Jurkat, Clone E6-1 (cell line): ENCODE measurements around the gene MAGEA8. TPM values are rescaled to one million over a fixed set of nuclear protein-coding genes. Genes with fewer than 3 reads are reported as not detected.
"Not testable (repeated sequence)": the region's sequence is repeated elsewhere in the genome, so short reads cannot be mapped to it uniquely, and the experiment has no call there.

Source experiments
- DNase-seq: peaks from one replicate; pipeline ENCODE4 v3.0.0-alpha.2; 2011; ENCODE audit warnings: low read depth, low spot score
- H3K4me3 ChIP-seq: 2 replicates; pipeline ENCODE4 v1.5.1; 2011; ENCODE audit warnings: mild to moderate bottlenecking, low read length, control low read depth, moderate library complexity
- polyA plus RNA-seq: library from polyadenylated mRNA; unstranded; fragments of >200 nt; gene quantifications from one replicate; pipeline ENCODE4 v1.2.1, GENCODE V29; 2012; ENCODE audit warnings: missing spikeins; ENCODE audit not compliant: insufficient read length, insufficient read depth

Gene MAGEA8, protein sequence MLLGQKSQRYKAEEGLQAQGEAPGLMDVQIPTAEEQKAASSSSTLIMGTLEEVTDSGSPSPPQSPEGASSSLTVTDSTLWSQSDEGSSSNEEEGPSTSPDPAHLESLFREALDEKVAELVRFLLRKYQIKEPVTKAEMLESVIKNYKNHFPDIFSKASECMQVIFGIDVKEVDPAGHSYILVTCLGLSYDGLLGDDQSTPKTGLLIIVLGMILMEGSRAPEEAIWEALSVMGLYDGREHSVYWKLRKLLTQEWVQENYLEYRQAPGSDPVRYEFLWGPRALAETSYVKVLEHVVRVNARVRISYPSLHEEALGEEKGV
- not detected for polyA plus RNA-seq

- DNase-seq, result no peak
- H3K4me3 ChIP-seq, result no peak within 1 kb of the TSS
Measured at GRCh38 chrX:149881081-149881711, at the start of gene MAGEA8. Gene MAGEA8, plus strand, starts transcription at chrX:149881183. Its CDS starts 3,090 bp downstream, at chrX:149884273.

DNA sequence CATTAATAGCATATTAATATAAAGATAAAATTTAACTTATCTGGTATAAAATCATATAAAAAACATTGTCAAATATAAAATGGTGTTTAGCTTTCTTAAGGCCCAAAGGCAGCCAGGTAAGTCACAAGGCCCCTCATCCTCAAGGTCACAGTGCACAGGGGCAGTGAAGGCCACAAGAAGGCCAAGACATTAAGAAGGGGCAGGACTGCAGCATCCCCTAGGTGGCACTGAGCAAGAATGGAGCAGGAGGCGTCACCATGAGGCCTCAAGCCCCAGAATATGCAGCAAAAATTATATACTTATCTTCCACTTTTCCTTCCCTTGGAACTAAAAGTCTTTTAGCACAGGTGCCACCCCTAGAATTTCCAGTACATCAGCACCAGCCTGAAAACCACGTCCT is 49.5 kb upstream of the MAGEA8 start:
- H3K4me3 ChIP-seq, result no peak overlapping the region
- DNase-seq, result no peak

DNA sequence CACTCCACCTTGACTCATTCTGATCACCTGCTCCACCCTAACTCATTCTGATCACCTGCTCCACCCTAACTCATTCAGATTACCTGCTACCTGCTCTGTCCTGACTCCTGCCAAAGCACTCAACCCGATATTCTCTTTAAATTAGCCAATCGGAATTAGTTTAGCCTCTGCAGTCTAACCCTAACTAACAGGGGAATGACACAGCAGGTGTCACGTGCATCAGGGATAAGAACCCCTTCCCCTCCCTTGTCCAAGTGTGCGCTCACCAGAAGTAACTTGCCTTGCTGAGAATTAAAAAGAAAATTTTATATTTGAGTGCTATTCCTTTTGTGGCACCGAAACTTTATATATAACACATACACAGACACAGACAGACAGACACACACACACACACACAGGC is 44.3 kb upstream of the MAGEA8 start:
- not testable (repeated sequence) for H3K4me3 ChIP-seq, DNase-seq

GRCh38 chrX:149837167-149837566 is 43.8 kb upstream of the MAGEA8 start:
- H3K4me3 ChIP-seq, result no peak overlapping the region
- DNase-seq, result no peak

DNA sequence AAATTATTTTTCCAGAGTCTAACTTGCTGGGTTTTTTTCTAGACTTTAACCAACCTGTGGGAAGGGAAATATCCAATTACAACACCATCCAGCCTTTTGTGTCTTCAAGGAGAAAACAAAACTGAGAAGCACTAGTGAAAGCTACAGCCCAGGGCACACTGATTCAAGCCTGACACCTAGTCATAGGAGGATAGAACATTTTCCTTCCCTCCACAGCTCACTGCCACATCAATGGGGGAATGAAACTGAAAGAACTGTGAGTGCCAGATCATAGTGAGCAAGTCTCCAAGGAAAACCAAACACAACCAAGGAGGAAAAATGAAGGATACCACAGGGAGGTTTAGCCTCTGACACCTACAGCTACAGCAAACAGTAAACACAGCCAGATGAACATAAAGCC is 43.3 kb upstream of the MAGEA8 start:
- DNase-seq, result no peak
- no peak overlapping the region for H3K4me3 ChIP-seq

GRCh38 chrX:149841929-149842328 is 39.1 kb upstream of the MAGEA8 start:
- H3K4me3 ChIP-seq, result no peak overlapping the region
- DNase-seq, result no peak

GRCh38 chrX:149845385-149845784 is 35.6 kb upstream of the MAGEA8 start:
- no peak overlapping the region for H3K4me3 ChIP-seq
- no peak for DNase-seq

DNA sequence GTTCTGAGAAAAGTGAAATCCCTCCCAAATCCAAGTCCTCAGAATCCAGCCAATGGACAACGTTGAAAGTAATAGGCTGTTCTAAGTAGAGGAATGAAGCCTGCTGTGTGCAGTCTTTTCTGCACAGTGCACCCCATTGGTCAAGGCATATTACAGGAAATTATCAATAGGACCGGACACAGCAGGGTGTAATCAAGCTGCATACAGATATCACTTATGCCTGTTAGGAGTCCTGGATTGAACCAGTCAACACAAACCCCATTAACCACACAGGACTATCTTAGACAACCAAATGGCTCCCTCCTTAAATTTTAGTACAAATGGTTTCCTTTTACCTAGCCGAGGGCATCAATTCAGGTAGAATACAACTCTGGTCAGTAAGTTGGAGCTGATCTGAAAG is 34.2 kb upstream of the MAGEA8 start:
- no peak for DNase-seq

DNA sequence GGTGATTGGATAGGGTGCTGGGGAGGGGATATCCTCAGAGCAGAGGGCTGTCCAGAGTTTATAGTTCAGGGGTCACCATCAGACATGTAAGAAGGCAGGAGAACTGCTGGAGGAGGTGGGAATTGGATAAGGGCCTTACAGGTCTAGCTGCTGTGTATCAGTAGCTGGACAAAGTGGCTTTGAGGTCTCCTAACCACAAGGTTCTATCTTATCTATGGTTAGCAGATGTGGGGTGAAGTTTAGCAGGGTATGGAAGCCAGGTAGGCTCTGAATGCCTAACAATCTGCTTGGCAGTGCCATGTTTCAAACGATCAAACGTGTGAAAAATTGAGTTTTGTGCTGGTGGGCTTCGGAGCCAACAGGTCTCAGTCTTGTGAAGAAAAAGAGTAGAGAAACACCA is 32.1 kb upstream of the MAGEA8 start:
- H3K4me3 ChIP-seq, result no peak overlapping the region
- DNase-seq, result no peak

More for the DNA sequence above, 34.2 kb upstream of the MAGEA8 start:
- H3K4me3 ChIP-seq, result no peak overlapping the region

GRCh38 chrX:149849787-149850186 is 31.2 kb upstream of the MAGEA8 start:
- no peak for DNase-seq
- H3K4me3 ChIP-seq, result no peak overlapping the region

GRCh38 chrX:149851864-149852263 is 29.1 kb upstream of the MAGEA8 start:
- DNase-seq, result no peak
- H3K4me3 ChIP-seq, result no peak overlapping the region

- H3K4me3 ChIP-seq, result no peak overlapping the region
- no peak for DNase-seq
Measured at GRCh38 chrX:149853925-149854324, 27.1 kb upstream of the MAGEA8 start.

- H3K4me3 ChIP-seq, result no peak overlapping the region
- no peak for DNase-seq
Measured at GRCh38 chrX:149858592-149858991, 22.4 kb upstream of the MAGEA8 start.

DNA sequence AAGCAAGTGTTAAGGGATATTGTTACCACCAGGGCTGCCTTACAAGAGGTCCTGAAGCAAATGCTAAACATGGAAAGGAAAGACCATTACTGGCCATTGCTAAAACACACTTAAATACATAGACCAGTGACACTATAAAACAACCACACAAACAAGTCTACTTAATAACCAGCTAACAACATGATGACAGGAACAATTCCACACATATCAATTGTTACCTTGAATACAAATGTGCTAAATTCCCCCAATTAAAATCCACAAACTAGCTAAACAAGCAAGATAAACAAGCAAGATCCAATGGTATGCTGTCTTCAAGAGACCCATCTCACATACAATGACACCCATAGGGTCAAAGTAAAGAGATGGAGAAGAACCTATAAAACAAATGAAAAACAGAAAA is 20.5 kb upstream of the MAGEA8 start:
- no peak for DNase-seq
- no peak overlapping the region for H3K4me3 ChIP-seq

DNA sequence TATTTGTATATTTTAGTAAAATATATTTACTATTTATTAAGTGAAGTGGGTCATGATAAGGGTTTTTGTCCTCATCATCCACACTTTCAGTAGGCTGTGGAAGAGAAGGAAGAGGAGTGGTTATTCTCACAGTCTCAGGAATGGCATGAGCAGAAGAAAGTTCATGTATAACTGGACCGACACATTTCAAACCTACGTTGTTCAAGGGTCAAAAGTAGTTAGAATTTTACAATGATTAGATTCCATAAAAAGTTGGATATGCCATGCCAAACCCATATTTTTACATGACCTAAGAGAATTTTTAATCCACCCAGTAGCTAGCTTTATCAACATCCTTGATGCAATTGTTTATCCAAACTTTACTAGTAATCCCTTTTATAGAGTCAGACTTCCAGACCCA is 15.6 kb upstream of the MAGEA8 start:
- no peak for DNase-seq
- no peak overlapping the region for H3K4me3 ChIP-seq

DNA sequence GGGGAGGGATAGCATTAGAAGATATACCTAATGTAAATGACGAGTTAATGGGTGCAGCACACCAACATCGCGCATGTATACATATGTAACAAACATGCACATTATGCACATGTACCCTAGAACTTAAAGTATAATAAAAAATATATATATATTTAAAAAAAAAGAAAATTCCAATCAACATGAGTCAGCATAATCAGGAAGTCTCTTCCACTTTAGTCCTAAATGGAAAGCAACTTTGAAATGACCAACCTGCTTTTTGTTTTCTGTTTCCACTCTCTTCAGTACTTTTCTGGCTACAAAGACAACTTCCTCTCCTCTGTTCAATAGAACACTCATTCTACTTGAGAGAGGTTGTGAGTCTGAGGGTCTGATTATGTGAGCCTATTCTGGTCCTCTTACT is 13.5 kb upstream of the MAGEA8 start:
- no peak overlapping the region for H3K4me3 ChIP-seq
- no peak for DNase-seq

- H3K4me3 ChIP-seq, result no peak overlapping the region
- no peak for DNase-seq
Measured at GRCh38 chrX:149870840-149871239, 10.1 kb upstream of the MAGEA8 start.

DNA sequence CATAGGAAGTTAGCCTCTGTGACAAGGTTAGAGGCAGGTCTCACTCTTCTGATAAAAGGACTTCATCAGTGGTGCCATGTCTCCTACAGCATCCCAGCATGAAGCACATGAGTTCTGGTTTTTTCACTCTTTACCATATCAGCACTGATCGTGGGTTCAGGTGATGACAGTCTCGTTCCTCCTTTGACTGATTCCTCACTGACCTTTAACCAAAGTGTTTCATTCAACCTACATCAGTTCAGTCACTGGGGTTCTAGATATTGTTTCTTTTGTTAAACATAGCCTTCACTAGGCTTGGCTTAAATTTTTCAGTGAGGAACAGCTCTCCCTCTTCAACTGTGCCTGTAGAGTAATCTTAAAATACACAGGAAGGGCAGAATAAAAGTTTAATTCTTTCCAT is 9.6 kb upstream of the MAGEA8 start:
- H3K4me3 ChIP-seq, result no peak overlapping the region
- no peak for DNase-seq

GRCh38 chrX:149871940-149872339 is 9.0 kb upstream of the MAGEA8 start:
- no peak overlapping the region for H3K4me3 ChIP-seq
- DNase-seq, result peak; percentile 45

GRCh38 chrX:149877157-149877556 is 3.8 kb upstream of the MAGEA8 start:
- H3K4me3 ChIP-seq, result no peak overlapping the region
- DNase-seq, result no peak

DNA sequence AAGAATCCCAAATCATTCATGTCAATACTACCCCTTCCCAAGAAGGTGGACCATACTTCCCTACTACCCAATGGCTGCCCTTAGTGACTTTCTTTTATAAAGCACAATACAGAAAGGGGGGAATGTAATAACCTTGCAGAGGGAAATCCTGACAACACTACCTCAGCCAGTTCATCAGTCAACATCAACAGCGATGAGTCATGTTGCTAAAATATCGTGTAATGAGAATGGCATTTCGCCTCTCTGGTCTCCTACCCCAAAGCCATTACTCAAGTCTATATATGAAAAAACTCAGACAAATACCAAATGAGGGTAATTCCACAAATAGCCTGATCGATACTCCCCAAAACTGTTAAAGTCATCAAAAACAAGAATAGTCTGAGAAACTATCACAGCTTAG is 3.3 kb upstream of the MAGEA8 start:
- H3K4me3 ChIP-seq, result no peak overlapping the region

More for the DNA sequence above, 3.3 kb upstream of the MAGEA8 start:
- no peak for DNase-seq
